LNCaP clone FGC (cell line): ENCODE results near the gene DERA.
"Not testable (repeated sequence)": the region's sequence is repeated elsewhere in the genome, so short reads cannot be mapped to it uniquely, and the experiment has no call there.

Experiments
- DNase-seq: peaks from one replicate; pipeline ENCODE4 v3.0.0-alpha.2; 2011; ENCODE audit warnings: low read depth
- H3K4me3 ChIP-seq: 2 replicates; pipeline ENCODE4 v1.5.1; 2011; ENCODE audit warnings: mild to moderate bottlenecking, low read depth, low read length, control low read depth
- TF ChIP-seq, protein P1 (sequence below): IDR thresholded peaks from 2 replicates; pipeline ENCODE4 v1.5.1; 2012; ENCODE audit warnings: mild to moderate bottlenecking; ENCODE audit not compliant: control insufficient read depth, insufficient read depth; ENCODE audit errors: extremely low read depth

DERA gene

DNA sequence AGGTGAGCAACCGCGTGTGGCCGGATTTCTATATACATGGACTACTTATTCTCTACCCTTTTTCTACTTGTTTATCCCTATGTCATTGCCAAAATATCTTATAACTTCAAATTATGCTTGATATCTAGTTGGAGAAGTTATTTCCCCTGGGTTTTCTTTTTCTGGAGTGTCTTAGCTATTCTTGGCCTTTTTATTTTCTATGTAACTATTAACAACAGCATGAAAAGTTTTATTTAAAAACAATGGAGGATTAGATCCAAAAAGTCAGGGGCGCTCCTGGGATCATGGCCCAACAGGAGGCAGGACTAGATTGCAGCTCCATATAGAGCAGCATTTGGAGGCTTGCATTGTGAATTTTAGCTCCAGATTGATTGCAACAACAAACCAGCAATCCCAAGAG lies 37.6 kb upstream of the DERA start:
- TF ChIP-seq, protein P1, sequence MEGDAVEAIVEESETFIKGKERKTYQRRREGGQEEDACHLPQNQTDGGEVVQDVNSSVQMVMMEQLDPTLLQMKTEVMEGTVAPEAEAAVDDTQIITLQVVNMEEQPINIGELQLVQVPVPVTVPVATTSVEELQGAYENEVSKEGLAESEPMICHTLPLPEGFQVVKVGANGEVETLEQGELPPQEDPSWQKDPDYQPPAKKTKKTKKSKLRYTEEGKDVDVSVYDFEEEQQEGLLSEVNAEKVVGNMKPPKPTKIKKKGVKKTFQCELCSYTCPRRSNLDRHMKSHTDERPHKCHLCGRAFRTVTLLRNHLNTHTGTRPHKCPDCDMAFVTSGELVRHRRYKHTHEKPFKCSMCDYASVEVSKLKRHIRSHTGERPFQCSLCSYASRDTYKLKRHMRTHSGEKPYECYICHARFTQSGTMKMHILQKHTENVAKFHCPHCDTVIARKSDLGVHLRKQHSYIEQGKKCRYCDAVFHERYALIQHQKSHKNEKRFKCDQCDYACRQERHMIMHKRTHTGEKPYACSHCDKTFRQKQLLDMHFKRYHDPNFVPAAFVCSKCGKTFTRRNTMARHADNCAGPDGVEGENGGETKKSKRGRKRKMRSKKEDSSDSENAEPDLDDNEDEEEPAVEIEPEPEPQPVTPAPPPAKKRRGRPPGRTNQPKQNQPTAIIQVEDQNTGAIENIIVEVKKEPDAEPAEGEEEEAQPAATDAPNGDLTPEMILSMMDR = no peak
- DNase-seq = no peak
- no peak overlapping the region for H3K4me3 ChIP-seq

- H3K4me3 ChIP-seq, DNase-seq: not testable (repeated sequence)
Measured at GRCh38 chr12:15874556-15875145, 36.5 kb upstream of the DERA start.

- TF ChIP-seq, protein P1 = no peak
- DNase-seq = no peak
- no peak overlapping the region for H3K4me3 ChIP-seq
Measured at GRCh38 chr12:15875863-15876262, 35.3 kb upstream of the DERA start.

DNA sequence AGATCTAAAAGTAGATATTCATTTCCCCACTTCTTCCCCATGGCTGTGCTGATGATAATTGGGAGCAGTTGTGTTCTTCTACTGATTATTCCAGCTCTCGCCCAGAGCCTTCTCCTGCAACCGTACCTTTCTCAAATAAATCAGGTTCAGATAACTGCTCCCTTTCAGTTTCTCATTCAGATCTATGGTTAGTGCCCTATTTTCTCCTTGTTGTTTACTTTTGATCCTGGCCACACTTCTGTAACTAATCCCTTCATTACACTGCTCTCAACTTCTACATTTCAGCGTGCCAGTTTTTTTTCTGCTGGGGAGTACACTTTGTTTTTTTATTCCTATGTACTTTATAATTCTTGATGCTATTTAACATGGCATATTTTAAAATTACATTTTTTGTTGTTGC lies 31.7 kb upstream of the DERA start:
- DNase-seq = no peak
- TF ChIP-seq, protein P1 = no peak

DNA sequence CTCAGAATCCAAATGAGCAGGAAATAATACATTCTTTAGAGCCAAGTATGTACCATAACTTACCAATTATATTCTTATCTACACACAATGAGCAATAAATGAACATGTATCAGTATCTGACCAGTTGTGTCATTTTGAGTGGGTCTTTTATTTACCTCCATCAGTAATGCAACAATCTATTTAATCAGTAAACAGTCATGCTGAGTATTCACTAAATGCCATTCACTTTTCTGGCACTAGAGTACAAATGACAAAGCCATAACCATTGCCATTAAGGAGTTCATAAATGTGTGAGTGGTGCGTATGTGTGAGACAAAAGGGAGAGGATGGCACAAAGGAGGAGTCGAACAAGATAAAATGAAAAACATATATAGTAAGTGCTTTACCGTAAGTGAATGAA lies 30.4 kb upstream of the DERA start:
- H3K4me3 ChIP-seq = no peak overlapping the region
- DNase-seq = no peak
- TF ChIP-seq, protein P1 = no peak

More for the DNA sequence above, 31.7 kb upstream of the DERA start:
- H3K4me3 ChIP-seq = no peak overlapping the region

GRCh38 chr12:15882118-15882971 lies 28.8 kb upstream of the DERA start, which contains the start of gene STRAP:
Gene STRAP (plus strand): TSS chr12:15882387. CDS start chr12:15882708, 321 bp downstream.
- TF ChIP-seq, protein P1 = no peak
- DNase-seq = peak; percentile 92
- H3K4me3 ChIP-seq = peak within 1 kb of the TSS; percentile 84

- TF ChIP-seq, protein P1 = no peak
- DNase-seq = no peak
- H3K4me3 ChIP-seq = peak overlapping the region; percentile 84
Measured at GRCh38 chr12:15883536-15883935, 27.6 kb upstream of the DERA start.
